ENCODE results near the gene OR10A5. TPM values are rescaled to one million over a fixed set of nuclear protein-coding genes. Genes with fewer than 3 reads are reported as not detected.
A peak's percentile ranks its signal among the peaks of the same experiment; 100 is the strongest.
"Not testable (repeated sequence)": the region's sequence is repeated elsewhere in the genome, so short reads cannot be mapped to it uniquely, and the experiment has no call there.

The OR10A5 gene, protein sequence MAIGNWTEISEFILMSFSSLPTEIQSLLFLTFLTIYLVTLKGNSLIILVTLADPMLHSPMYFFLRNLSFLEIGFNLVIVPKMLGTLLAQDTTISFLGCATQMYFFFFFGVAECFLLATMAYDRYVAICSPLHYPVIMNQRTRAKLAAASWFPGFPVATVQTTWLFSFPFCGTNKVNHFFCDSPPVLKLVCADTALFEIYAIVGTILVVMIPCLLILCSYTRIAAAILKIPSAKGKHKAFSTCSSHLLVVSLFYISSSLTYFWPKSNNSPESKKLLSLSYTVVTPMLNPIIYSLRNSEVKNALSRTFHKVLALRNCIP
- total RNA-seq (not detected), polyA plus RNA-seq (ENCODE audit: insufficient read depth, low read depth, low replicate concordance) (not detected)
- long read RNA-seq, donor 1, result 0 reads
- long read RNA-seq, donor 2, result 0 reads
- long read RNA-seq, donor 3, result 0 reads
- long read RNA-seq, donor 4, result 0 reads
- long read RNA-seq, donor 5, result 0 reads
- long read RNA-seq, donor 6, result 0 reads
- long read RNA-seq, donor 7, result 0 reads
- long read RNA-seq, donor 8, result 0 reads
- long read RNA-seq, donor 9, result 0 reads
- long read RNA-seq, donor 10, result 0 reads

DNA sequence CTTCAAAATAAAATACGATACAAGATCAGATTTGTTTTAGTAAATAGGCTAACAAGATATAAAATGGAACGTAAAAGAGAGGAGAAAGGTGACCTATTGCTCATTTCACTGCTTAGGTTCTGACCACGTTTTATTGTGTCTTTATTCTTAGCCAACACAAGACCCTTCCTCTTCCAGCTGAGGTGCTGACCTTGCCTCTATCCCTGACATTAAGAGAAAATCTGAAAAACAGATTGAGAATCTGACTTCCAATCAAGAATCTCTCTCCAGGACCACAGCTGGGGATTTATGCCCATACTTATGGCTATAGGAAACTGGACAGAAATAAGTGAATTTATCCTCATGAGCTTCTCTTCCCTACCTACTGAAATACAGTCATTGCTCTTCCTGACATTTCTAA lies at the start of gene OR10A5:
TSS of gene OR10A5 (plus strand) at position 301 of the 400 bp plus-strand sequence. CDS start at position 301, 0 bp downstream.
- TF ChIP-seq, protein P1, sequence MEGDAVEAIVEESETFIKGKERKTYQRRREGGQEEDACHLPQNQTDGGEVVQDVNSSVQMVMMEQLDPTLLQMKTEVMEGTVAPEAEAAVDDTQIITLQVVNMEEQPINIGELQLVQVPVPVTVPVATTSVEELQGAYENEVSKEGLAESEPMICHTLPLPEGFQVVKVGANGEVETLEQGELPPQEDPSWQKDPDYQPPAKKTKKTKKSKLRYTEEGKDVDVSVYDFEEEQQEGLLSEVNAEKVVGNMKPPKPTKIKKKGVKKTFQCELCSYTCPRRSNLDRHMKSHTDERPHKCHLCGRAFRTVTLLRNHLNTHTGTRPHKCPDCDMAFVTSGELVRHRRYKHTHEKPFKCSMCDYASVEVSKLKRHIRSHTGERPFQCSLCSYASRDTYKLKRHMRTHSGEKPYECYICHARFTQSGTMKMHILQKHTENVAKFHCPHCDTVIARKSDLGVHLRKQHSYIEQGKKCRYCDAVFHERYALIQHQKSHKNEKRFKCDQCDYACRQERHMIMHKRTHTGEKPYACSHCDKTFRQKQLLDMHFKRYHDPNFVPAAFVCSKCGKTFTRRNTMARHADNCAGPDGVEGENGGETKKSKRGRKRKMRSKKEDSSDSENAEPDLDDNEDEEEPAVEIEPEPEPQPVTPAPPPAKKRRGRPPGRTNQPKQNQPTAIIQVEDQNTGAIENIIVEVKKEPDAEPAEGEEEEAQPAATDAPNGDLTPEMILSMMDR (IDR thresholded peaks at IDR 0.05; ENCODE audit: borderline replicate concordance, extremely low read depth, insufficient read depth), result no peak
- no peaks in the 10 kb centered on the region for H3K27me3 ChIP-seq (ENCODE audit: control insufficient read depth, insufficient read depth, low read length)
- no peak within 1 kb of the TSS for H3K9ac ChIP-seq (ENCODE audit: low read length in 3 of 3)
- intact Hi-C loops (cut with DNase I), result no loop called here
- H3K27ac ChIP-seq (ENCODE audit: low read depth in 2 of 2, low read length in 2 of 2), result no peak within 1 kb of the TSS
- no peak for FAIRE-seq
- no peak within 1 kb of the TSS for H3K4me3 ChIP-seq (ENCODE audit: low read length in 3 of 3)
- no peaks in the 10 kb centered on the region for H3K36me3 ChIP-seq (ENCODE audit: control insufficient read depth in 2 of 3, insufficient read depth in 3 of 3, low read length in 3 of 3)
- no peaks in the 10 kb centered on the region for H3K9me3 ChIP-seq (ENCODE audit: control insufficient read depth in 2 of 3, insufficient read depth in 1 of 3, low read length in 3 of 3)
- DNase-seq, result no peak
- no peaks in the 10 kb centered on the region for H3K4me1 ChIP-seq (ENCODE audit: control insufficient read depth in 2 of 3, insufficient read depth in 2 of 3, low read depth in 1 of 3, low read length in 3 of 3)

DNA sequence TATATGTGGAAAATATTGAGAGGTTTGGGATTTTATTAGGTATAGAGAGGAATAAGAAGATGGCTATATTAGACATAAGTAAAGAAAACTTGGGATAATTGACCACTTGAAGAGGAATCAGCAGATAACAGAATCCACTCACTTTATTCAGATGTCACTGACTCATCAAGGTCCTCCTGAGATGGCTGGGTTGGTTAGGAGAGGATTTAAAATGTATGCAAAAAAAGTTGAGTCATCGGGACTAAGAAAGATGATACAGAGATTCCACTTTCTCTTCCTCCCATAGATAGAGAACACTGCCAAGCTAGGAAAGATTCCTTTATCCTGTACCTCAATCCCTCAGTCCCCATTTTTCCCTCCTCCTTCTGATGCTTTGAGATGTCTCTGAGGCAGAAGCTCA lies 46.1 kb upstream of the OR10A5 start, which contains the start of gene OR6A2:
TSS of gene OR6A2 (minus strand) at position 288 of the 400 bp plus-strand sequence. CDS start 3,981 bp downstream, outside the sequence.
- Histone ChIP-seq H3K36me3 (ENCODE audit: control insufficient read depth in 2 of 3, insufficient read depth in 3 of 3, low read length in 3 of 3) (no peaks in the 10 kb centered on the region), H3K4me3 (ENCODE audit: low read length in 3 of 3) (no peak within 1 kb of the TSS), H3K27me3 (ENCODE audit: control insufficient read depth, insufficient read depth, low read length) (no peaks in the 10 kb centered on the region), H3K9me3 (ENCODE audit: control insufficient read depth in 2 of 3, insufficient read depth in 1 of 3, low read length in 3 of 3) (peaks cover 0 to 2% (median 0%) of the 10 kb centered on the region in 3 donors), H3K4me1 (ENCODE audit: control insufficient read depth in 2 of 3, insufficient read depth in 2 of 3, low read depth in 1 of 3, low read length in 3 of 3) (no peaks in the 10 kb centered on the region), H3K9ac (ENCODE audit: low read length in 3 of 3) (no peak within 1 kb of the TSS), H3K27ac (ENCODE audit: low read depth in 2 of 2, low read length in 2 of 2) (no peak within 1 kb of the TSS)
- intact Hi-C loops (cut with DNase I), result no loop called here
- DNase-seq, result no peak
- FAIRE-seq, result no peak
- TF ChIP-seq, protein P1 (IDR thresholded peaks at IDR 0.05; ENCODE audit: borderline replicate concordance, extremely low read depth, insufficient read depth), result no peak

DNA sequence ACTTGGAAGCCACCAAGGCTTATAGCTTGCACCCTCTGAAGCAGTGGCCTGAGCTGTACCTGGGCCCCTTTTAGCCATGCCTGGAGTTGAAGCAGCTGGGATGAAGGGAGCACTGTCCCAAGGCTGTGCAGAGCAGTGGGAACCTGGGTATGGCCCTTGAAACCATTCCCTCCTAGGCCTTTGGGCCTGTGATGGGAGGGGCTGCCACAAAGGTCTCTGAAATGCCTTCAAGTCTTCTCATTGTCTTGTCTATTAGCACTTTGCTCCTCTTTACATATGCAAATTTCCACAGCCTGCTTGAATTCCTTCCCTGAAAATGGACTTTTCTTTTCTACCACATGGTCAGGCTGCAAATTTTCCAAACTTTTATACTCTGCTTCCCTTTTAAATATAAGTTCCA lies 44.4 kb upstream of the OR10A5 start:
- intact Hi-C loops (cut with DNase I); H3K4me3 ChIP-seq (ENCODE audit: low read length in 3 of 3); H3K4me1 ChIP-seq (ENCODE audit: control insufficient read depth in 2 of 3, insufficient read depth in 2 of 3, low read depth in 1 of 3, low read length in 3 of 3); H3K36me3 ChIP-seq (ENCODE audit: control insufficient read depth in 2 of 3, insufficient read depth in 3 of 3, low read length in 3 of 3); H3K27me3 ChIP-seq (ENCODE audit: control insufficient read depth, insufficient read depth, low read length); DNase-seq; H3K27ac ChIP-seq (ENCODE audit: low read depth in 2 of 2, low read length in 2 of 2); H3K9me3 ChIP-seq (ENCODE audit: control insufficient read depth in 2 of 3, insufficient read depth in 1 of 3, low read length in 3 of 3); H3K9ac ChIP-seq (ENCODE audit: low read length in 3 of 3); FAIRE-seq: not testable (repeated sequence)

DNA sequence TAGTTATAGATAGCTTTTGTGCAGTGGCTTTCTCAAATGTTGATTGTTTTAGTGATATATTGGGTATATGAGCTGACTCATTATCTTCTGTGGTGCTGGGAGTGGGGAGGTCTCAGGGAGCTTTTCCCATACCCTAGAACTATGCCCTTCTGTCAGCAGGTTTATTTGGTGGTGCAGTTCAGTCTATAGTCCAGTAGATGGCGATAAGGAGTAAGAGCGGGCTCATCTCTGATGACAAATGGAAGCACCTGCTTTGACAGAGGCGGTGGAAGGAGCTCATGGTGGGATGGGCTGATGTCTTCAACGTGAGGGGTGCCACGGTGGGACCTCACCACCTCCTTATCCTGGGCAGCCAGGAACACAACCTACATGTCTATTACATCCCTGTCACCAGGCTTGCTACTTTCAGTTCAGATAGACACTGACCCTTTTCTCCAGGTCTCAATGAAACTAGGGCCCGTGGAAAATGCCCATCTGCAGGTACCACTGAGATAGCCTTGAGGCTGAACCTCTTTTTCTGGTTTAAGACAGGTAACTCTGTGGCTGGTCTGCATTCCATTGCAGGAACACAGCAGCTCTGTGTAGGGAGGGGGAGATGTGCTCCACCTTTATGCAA lies 33.0 kb upstream of the OR10A5 start:
- H3K4me1 ChIP-seq (ENCODE audit: control insufficient read depth in 2 of 3, insufficient read depth in 2 of 3, low read depth in 1 of 3, low read length in 3 of 3), result no peaks in the 10 kb centered on the region
- no peaks in the 10 kb centered on the region for H3K36me3 ChIP-seq (ENCODE audit: control insufficient read depth in 2 of 3, insufficient read depth in 3 of 3, low read length in 3 of 3)
- TF ChIP-seq, protein P1 (IDR thresholded peaks at IDR 0.05; ENCODE audit: borderline replicate concordance, extremely low read depth, insufficient read depth), result peak; percentile 80
- FAIRE-seq (no peak), DNase-seq (peak in 4 of 5 donors; percentile 23 to 59 (median 42))
- no peak overlapping the region for H3K9ac ChIP-seq (ENCODE audit: low read length in 3 of 3)
- H3K27ac ChIP-seq (ENCODE audit: low read depth in 2 of 2, low read length in 2 of 2), result no peak overlapping the region
- H3K27me3 ChIP-seq (ENCODE audit: control insufficient read depth, insufficient read depth, low read length), result no peaks in the 10 kb centered on the region
- intact Hi-C loops (cut with DNase I), result no loop called here
- no peaks in the 10 kb centered on the region for H3K9me3 ChIP-seq (ENCODE audit: control insufficient read depth in 2 of 3, insufficient read depth in 1 of 3, low read length in 3 of 3)
- no peak overlapping the region for H3K4me3 ChIP-seq (ENCODE audit: low read length in 3 of 3)
